Left colon (tissue), 2 donors: ENCODE results near the gene PTPRD. TPM values are rescaled to one million over a fixed set of nuclear protein-coding genes. Genes with fewer than 3 reads are reported as not detected.

Source experiments
- ATAC-seq: fragments of 200-7000 bp; cut with Tn5 transposase; one replicate; pipeline ENCODE4 v1.9.1; 2020; ENCODE audit warnings: mild to moderate bottlenecking, moderate library complexity
- DNase-seq, 2 donors: peaks; one replicate each; pipeline ENCODE4 v3.0.0-alpha.2; 2020
- intact Hi-C, 2 donors: fragments of 100-400 bp; cut with DNase I in 1 of 2; cut with micrococcal nuclease in 1 of 2; formaldehyde crosslinking; loops; one replicate each; pipeline versions ENCODE4 v1.11.2 to v1.14.0; 2022; cut with DNase I, micrococcal nuclease
- total RNA-seq, 2 donors: library from RNA; stranded (reverse); fragmentation: NEBNext Ultra II Directional; extraction: Animal tissue kit (Norgen Biotek cat#: 25700); gene quantifications; one replicate each; pipeline ENCODE4 v1.2.1, GENCODE V29; 2021
- donor health status: DM: no; HTN: no; CAD: no.
- donor health status: DM: yes; HTN: yes; CAD: no.

The PTPRD gene
- total RNA-seq, 2 donors from 2014 or later = 95.1 to 107 TPM

DNA sequence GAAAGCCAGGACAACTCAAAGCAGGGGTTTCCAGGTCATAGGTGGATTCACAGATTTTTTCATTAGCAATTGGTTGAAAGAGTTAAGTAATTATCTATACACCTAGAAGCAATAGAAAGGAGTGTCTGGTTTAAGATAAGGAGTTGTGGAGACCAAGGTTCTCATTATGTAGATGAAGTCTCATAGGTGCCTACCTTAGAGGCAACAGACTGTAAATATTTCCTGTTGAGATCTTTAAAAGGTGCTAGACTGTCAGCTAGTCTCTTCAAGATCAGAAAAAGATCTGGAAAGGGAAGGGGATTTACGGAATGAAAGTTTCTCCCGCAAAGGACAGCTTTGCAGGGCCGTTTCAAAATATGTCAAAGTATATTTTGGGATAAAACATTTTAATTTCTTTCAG, 603.4 kb downstream of the PTPRD start:
- no peak for DNase-seq
- ATAC-seq = no peak
- intact Hi-C loops = no loop called here

DNA sequence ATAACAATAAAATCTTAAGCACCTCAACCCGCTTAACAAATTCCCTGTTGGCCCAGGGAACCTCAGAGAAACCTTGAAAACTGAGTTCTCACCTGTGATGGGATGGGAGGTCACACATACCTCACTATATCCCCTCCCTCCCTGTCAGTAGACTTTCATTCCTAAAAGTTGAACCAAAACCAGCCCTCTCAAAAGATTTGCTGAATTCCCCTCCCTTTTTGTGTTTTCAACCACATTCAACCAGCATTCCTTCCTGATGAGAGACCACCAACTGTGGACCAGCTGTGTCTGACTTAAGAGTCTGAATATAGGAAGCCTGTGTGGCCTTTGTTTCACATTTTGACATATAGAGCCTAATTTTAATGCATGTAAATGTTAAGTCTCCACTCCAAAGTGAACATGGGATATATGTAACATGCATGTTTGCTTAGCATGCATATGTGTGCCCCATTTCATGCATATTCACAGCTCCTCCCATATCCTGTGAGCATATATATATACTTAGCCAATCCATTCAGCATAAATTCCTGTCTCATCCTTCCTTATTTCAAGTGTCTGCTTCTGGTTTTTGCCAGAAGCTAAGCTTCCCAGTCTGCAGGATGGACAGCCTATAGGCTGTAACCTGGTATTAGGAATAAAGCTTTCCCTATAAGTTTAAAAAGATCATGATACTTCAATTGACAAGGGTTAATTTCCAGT, 604.6 kb downstream of the PTPRD start:
- intact Hi-C loops = no loop called here
- no peak for ATAC-seq

DNA sequence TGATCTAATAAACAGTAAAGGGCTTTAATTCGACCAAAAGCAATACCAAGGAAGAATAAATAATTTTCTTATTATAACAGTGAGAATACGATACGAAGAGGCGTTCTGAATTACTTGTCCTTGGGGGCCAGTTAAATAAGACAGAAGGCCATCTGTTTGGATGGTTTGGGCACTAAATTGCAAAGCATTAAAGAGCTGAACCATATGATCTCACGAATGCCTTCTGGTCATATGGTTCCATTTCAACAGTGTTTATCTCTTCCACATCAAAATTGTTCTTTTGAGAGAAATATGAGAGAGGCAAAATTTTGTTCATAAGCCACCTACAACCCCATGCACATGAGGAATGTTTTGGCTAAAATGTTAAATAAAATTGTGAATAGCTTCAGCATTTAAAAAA, 605.4 kb downstream of the PTPRD start:
- intact Hi-C loops = no loop called here
- ATAC-seq (no peak), DNase-seq (no peak)

More for the DNA sequence above, 604.6 kb downstream of the PTPRD start:
- DNase-seq = no peak

DNA sequence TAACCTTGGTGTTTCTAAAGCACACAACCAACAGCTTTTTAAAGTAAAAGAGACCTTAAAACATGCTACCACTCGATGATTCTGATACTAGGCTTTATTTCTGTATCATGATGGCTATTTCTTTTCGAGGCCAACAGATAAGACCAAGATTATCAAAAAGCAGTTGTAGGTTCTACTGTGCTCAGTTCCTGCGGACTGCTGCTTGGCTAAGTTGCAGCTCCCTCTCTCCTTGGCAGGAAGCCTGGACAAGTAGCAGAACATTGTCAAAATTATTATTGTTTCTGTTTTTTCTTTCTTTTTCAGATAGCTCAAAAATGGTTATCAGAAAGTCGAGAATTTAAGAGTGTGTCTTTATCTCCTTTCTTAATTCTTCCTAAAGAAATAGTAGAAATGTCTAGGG, 607.6 kb downstream of the PTPRD start:
- DNase-seq (no peak), ATAC-seq (no peak)
- intact Hi-C loops = no loop called here

DNA sequence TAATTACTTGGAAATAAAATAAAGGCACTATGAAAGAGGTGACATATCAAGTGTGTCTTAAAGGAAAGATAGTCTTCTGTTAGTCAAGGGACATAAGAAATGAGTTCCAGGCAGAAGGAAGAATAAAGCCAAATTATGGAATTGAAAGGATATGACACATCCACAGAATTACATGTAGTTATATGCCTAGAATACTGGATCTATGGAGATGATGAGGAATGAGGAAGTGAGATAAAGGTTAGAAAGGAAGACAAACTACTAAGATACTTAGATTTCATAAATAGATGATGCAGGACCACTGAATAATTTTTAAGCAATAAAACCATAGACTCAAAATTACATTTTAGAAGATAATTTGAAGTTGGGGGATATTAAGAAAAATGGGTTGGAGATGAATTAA, 609.8 kb downstream of the PTPRD start:
- no peak for ATAC-seq
- DNase-seq = no peak
- intact Hi-C loops = no loop called here

- ATAC-seq (no peak), DNase-seq (no peak)
- intact Hi-C loops = no loop called here
Observed at GRCh38 chr9:10000669-10001068, 612.1 kb downstream of the PTPRD start.

GRCh38 chr9:9998491-9999287, 614.1 kb downstream of the PTPRD start:
- intact Hi-C loops = no loop called here
- DNase-seq (no peak), ATAC-seq (no peak)

GRCh38 chr9:9997585-9997984, 615.2 kb downstream of the PTPRD start:
- DNase-seq (no peak), ATAC-seq (no peak)
- intact Hi-C loops = no loop called here

- DNase-seq (no peak), ATAC-seq (no peak)
- intact Hi-C loops = no loop called here
Observed at GRCh38 chr9:9996259-9996658, 616.5 kb downstream of the PTPRD start.

- intact Hi-C loops = no loop called here
Observed at GRCh38 chr9:9992936-9993335, 619.9 kb downstream of the PTPRD start.

DNA sequence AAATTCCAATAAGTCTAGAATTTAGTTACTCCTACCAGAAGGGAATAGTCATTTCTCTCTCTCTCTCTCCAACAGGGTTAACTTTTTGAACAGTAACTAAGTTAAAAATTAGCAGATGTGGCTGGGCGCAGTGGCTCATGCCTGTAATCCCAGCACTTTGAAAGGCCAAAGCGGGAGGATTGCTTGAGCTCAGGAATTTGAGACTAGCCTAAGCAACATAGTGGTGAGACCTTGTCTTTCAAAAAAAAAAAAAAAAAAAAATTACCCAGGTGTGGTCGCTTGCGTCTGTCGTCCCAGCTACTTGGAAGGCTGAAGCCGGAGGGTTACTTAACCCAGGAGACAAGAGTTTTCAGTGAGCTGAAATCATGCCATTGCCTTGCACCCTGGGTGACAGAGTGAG, 639.7 kb downstream of the PTPRD start:
- DNase-seq (no peak), ATAC-seq (no peak)

More at GRCh38 chr9:9992936-9993335, 619.9 kb downstream of the PTPRD start:
- ATAC-seq (no peak), DNase-seq (no peak)

GRCh38 chr9:9970514-9970913, 642.3 kb downstream of the PTPRD start:
- DNase-seq (no peak), ATAC-seq (no peak)
- intact Hi-C loops = no loop called here

More for the DNA sequence above, 639.7 kb downstream of the PTPRD start:
- intact Hi-C loops = no loop called here

- intact Hi-C loops = no loop called here
- no peak for DNase-seq
Observed at GRCh38 chr9:9963841-9964240, 649.0 kb downstream of the PTPRD start.

GRCh38 chr9:9961934-9962333, 650.9 kb downstream of the PTPRD start:
- intact Hi-C loops = no loop called here
- DNase-seq = no peak
- ATAC-seq = no peak

More at GRCh38 chr9:9963841-9964240, 649.0 kb downstream of the PTPRD start:
- no peak for ATAC-seq

DNA sequence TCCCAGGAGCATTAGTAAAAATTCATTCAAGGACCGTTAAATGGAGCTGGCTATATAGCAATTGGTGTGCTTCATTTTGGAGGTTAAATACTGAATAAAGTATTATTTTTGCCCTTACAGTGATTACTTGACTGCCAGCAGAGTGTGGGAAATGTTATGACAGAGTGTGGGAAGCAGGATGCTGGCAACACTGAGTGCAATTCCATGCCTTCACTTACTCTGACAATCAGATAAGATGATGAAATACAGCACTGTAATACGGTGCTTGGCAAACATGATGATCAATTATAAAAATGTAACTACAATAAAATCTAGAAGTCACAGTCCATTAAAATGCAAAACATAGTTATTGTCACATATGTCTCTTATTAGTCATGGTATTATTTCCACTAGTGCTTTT, 651.3 kb downstream of the PTPRD start:
- DNase-seq (no peak), ATAC-seq (peak; percentile 55)
- intact Hi-C loops = no loop called here

GRCh38 chr9:9951556-9952160, 661.1 kb downstream of the PTPRD start:
- DNase-seq (no peak), ATAC-seq (no peak)
- intact Hi-C loops = no loop called here

- ATAC-seq (no peak), DNase-seq (no peak)
- intact Hi-C loops = no loop called here
Observed at GRCh38 chr9:9950813-9951212, 662.0 kb downstream of the PTPRD start.

DNA sequence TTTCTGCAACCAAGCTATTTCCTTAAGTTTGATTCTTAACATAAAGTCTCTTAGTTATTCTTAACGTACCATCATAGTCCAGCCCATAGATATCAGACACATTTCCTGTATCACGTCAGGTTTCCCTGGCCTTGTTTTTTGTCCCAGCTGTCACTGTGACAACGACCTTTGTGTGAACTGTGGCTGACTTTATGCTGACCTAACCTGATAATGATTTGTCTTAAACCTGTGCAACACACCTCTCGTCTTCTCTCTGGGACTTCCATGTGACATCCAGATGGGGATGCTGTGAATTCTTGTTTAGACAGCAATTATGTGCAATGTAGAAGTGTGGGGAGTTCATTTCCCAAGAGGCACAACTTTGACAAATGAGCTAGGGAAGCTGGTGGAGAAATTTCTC, 662.8 kb downstream of the PTPRD start:
- no peak for DNase-seq
- no peak for ATAC-seq
- intact Hi-C loops = no loop called here

GRCh38 chr9:9949368-9949767, 663.4 kb downstream of the PTPRD start:
- DNase-seq (no peak), ATAC-seq (no peak)
- intact Hi-C loops = no loop called here

GRCh38 chr9:9945966-9946365, 666.8 kb downstream of the PTPRD start:
- intact Hi-C loops = no loop called here
- no peak for ATAC-seq
- DNase-seq = no peak
